ENCODE measurements around the gene MPHOSPH8. TPM values are rescaled to one million over a fixed set of nuclear protein-coding genes. Genes with fewer than 3 reads are reported as not detected.

MPHOSPH8 gene
- total and polyA plus RNA-seq, 4 donors, result 8.4 to 14.2 (median 12.3) TPM

DNA sequence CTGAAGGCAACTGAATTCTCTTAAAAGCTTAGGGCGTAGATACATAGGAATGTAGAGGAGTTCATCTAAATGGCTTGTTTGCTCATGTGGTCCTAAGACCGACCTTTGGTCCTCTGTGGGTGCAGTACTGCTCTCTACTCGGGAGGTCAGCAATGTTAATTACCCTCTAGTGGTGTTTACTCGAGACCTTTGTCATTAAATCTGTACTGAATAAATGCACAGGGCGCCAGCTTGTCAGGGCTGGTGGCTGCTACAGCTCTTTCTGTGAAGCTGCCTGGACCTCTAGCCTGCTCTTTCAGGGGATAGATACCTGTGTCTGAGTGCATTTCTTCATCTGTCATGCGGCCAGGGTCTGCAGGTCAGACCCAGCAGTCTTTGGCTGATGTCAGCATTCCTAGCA is 29.2 kb upstream of the MPHOSPH8 start:
- Histone ChIP-seq H3K4me3 (ENCODE audit: low read depth in 1 of 3, low read length in 3 of 3) (no peak overlapping the region), H3K9ac (ENCODE audit: low read depth in 1 of 2, low read length in 2 of 2) (no peak overlapping the region), H3K9me3 (ENCODE audit: control insufficient read depth in 4 of 4, low read length in 3 of 4) (peaks cover 0 to 13% (median 0%) of the 10 kb centered on the region in 4 donors), H3K27ac (ENCODE audit: low read depth in 1 of 2, low read length in 2 of 2) (no peak overlapping the region), H3K4me1 (ENCODE audit: control insufficient read depth in 4 of 4, insufficient read depth in 4 of 4, low read length in 3 of 4) (peaks cover 0 to 11% (median 8%) of the 10 kb centered on the region in 4 donors), H3K27me3 (ENCODE audit: control insufficient read depth in 4 of 4, insufficient read depth in 4 of 4, low read length in 3 of 4) (peaks cover 0 to 5% (median 2%) of the 10 kb centered on the region in 4 donors), H3K36me3 (ENCODE audit: control insufficient read depth in 4 of 4, insufficient read depth in 3 of 4, low read depth in 1 of 4, low read length in 3 of 4) (no peaks in the 10 kb centered on the region)
- WGBS, result 78% methylated on average over 6 of the region's 6 CpGs
- no peak for DNase-seq (ENCODE audit: low spot score)
- no peak for TF ChIP-seq GABPA (IDR thresholded peaks at IDR 0.05 in 1 of 2, conservative IDR thresholded peaks at IDR 0.05 in 1 of 2)
- TF ChIP-seq TAF1 (conservative IDR thresholded peaks at IDR 0.05), result no peak
- no peak for TF ChIP-seq HNF4G (IDR thresholded peaks at IDR 0.05)
- TF ChIP-seq YY1 (IDR thresholded peaks at IDR 0.05), result no peak
- no peak for TF ChIP-seq HNF4A (conservative IDR thresholded peaks at IDR 0.05)
- no peak for TF ChIP-seq NR2F2 (IDR thresholded peaks at IDR 0.05)
- TF ChIP-seq SP1 (IDR thresholded peaks at IDR 0.05), result no peak
- TF ChIP-seq, protein P1, sequence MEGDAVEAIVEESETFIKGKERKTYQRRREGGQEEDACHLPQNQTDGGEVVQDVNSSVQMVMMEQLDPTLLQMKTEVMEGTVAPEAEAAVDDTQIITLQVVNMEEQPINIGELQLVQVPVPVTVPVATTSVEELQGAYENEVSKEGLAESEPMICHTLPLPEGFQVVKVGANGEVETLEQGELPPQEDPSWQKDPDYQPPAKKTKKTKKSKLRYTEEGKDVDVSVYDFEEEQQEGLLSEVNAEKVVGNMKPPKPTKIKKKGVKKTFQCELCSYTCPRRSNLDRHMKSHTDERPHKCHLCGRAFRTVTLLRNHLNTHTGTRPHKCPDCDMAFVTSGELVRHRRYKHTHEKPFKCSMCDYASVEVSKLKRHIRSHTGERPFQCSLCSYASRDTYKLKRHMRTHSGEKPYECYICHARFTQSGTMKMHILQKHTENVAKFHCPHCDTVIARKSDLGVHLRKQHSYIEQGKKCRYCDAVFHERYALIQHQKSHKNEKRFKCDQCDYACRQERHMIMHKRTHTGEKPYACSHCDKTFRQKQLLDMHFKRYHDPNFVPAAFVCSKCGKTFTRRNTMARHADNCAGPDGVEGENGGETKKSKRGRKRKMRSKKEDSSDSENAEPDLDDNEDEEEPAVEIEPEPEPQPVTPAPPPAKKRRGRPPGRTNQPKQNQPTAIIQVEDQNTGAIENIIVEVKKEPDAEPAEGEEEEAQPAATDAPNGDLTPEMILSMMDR (IDR thresholded peaks at IDR 0.05; ENCODE audit: low read depth, low read length, missing input control), result no peak
- TF ChIP-seq, protein P2, sequence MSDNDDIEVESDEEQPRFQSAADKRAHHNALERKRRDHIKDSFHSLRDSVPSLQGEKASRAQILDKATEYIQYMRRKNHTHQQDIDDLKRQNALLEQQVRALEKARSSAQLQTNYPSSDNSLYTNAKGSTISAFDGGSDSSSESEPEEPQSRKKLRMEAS (IDR thresholded peaks at IDR 0.05), result no peak
- no peak for TF ChIP-seq RXRA (IDR thresholded peaks at IDR 0.05)
- TF ChIP-seq EGR1 (IDR thresholded peaks at IDR 0.05; ENCODE audit: low read depth in 2 of 2), result no peak
- no peak for TF ChIP-seq FOXA1 (IDR thresholded peaks at IDR 0.05)

DNA sequence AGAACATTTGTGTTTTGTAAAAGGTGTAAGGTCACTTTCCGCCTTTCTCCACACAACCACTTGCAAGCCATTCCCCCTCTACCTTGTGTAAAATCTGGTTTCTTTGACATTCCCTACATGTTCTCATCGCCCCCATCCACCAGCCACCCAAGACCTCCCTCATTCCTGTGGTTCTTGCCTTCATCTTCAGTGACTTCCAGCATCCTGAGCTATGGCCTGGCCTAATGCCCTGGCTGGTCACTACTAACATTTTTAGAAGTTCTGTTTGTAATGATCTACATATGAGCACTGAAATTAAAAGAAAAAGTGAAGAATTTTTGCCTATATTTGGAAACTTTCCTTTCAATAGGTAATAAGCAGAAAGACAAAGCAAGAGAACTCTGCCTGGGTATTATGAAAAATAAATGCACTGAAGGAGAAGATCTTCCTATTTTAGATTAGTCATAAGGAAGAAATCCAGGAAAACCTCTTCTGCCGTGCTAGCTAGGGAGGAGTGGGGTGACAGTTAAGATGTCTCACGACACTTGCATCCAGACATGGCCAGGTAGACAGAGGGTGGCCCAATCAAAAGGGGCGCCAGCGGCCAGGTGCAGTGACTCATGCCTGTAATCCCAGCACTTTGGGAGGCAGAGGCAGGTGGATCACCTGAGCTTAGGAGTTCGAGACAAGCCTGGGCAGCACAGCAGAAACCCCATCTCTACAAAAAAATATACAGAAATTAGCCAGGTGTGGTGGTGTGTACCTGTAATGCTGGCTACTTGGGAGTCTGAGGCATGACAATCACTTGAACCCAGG is 28.1 kb upstream of the MPHOSPH8 start:
- no peak overlapping the region for H3K4me3 ChIP-seq (ENCODE audit: low read depth in 1 of 3, low read length in 3 of 3)
- no peak overlapping the region for H3K27ac ChIP-seq (ENCODE audit: low read depth in 1 of 2, low read length in 2 of 2)
- peaks cover 0 to 5% (median 2%) of the 10 kb centered on the region in 4 donors for H3K27me3 ChIP-seq (ENCODE audit: control insufficient read depth in 4 of 4, insufficient read depth in 4 of 4, low read length in 3 of 4)
- no peaks in the 10 kb centered on the region for H3K36me3 ChIP-seq (ENCODE audit: control insufficient read depth in 4 of 4, insufficient read depth in 3 of 4, low read depth in 1 of 4, low read length in 3 of 4)
- H3K4me1 ChIP-seq (ENCODE audit: control insufficient read depth in 4 of 4, insufficient read depth in 4 of 4, low read length in 3 of 4), result peaks cover 0 to 11% (median 8%) of the 10 kb centered on the region in 4 donors
- TF ChIP-seq JUND (IDR thresholded peaks at IDR 0.05) (no peak), HNF4A (conservative IDR thresholded peaks at IDR 0.05) (no peak), FOXA1 (IDR thresholded peaks at IDR 0.05) (no peak)
- TF ChIP-seq, protein P1 (IDR thresholded peaks at IDR 0.05; ENCODE audit: low read depth, low read length, missing input control), result no peak
- H3K9me3 ChIP-seq (ENCODE audit: control insufficient read depth in 4 of 4, low read length in 3 of 4), result peaks cover 0 to 13% (median 0%) of the 10 kb centered on the region in 4 donors
- no peak for DNase-seq (ENCODE audit: low spot score)
- no peak overlapping the region for H3K9ac ChIP-seq (ENCODE audit: low read depth in 1 of 2, low read length in 2 of 2)
- WGBS, result 92% methylated on average over 7 of the region's 7 CpGs

DNA sequence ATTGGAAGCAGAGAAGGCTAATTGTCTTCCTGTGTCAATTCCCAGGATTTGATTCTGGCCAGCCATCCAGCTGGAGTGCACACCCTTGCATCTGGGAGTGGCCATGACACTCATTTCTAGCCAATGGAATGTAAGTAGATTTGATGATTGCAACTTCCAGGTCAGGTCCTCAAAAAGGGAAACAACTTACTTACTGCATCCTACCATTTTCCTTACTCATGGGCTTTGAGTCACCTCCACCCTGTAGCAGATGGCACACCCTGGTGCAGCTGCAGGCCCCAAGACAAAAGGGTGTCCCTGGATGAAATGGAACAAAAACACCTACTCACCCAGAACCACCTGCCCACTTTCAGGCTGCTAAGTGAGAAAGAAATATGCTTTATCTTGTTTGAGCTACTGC is 27.3 kb upstream of the MPHOSPH8 start:
- Histone ChIP-seq H3K4me3 (ENCODE audit: low read depth in 1 of 3, low read length in 3 of 3) (no peak overlapping the region), H3K36me3 (ENCODE audit: control insufficient read depth in 4 of 4, insufficient read depth in 3 of 4, low read depth in 1 of 4, low read length in 3 of 4) (no peaks in the 10 kb centered on the region), H3K27ac (ENCODE audit: low read depth in 1 of 2, low read length in 2 of 2) (no peak overlapping the region), H3K9me3 (ENCODE audit: control insufficient read depth in 4 of 4, low read length in 3 of 4) (peaks cover 0 to 13% (median 0%) of the 10 kb centered on the region in 4 donors), H3K4me1 (ENCODE audit: control insufficient read depth in 4 of 4, insufficient read depth in 4 of 4, low read length in 3 of 4) (peaks cover 0 to 11% (median 8%) of the 10 kb centered on the region in 4 donors), H3K27me3 (ENCODE audit: control insufficient read depth in 4 of 4, insufficient read depth in 4 of 4, low read length in 3 of 4) (peaks cover 0 to 5% (median 2%) of the 10 kb centered on the region in 4 donors), H3K9ac (ENCODE audit: low read depth in 1 of 2, low read length in 2 of 2) (no peak overlapping the region)
- DNase-seq (ENCODE audit: low spot score), result no peak
- TF ChIP-seq FOXA1 (IDR thresholded peaks at IDR 0.05) (no peak), SP1 (IDR thresholded peaks at IDR 0.05) (no peak), JUND (IDR thresholded peaks at IDR 0.05) (no peak), RXRA (IDR thresholded peaks at IDR 0.05) (no peak), YY1 (IDR thresholded peaks at IDR 0.05) (no peak), FOXA2 (IDR thresholded peaks at IDR 0.05) (no peak), GABPA (IDR thresholded peaks at IDR 0.05 in 1 of 2, conservative IDR thresholded peaks at IDR 0.05 in 1 of 2) (no peak), RAD21 (IDR thresholded peaks at IDR 0.05) (no peak), EGR1 (IDR thresholded peaks at IDR 0.05; ENCODE audit: low read depth in 2 of 2) (no peak)
- TF ChIP-seq, protein P3, sequence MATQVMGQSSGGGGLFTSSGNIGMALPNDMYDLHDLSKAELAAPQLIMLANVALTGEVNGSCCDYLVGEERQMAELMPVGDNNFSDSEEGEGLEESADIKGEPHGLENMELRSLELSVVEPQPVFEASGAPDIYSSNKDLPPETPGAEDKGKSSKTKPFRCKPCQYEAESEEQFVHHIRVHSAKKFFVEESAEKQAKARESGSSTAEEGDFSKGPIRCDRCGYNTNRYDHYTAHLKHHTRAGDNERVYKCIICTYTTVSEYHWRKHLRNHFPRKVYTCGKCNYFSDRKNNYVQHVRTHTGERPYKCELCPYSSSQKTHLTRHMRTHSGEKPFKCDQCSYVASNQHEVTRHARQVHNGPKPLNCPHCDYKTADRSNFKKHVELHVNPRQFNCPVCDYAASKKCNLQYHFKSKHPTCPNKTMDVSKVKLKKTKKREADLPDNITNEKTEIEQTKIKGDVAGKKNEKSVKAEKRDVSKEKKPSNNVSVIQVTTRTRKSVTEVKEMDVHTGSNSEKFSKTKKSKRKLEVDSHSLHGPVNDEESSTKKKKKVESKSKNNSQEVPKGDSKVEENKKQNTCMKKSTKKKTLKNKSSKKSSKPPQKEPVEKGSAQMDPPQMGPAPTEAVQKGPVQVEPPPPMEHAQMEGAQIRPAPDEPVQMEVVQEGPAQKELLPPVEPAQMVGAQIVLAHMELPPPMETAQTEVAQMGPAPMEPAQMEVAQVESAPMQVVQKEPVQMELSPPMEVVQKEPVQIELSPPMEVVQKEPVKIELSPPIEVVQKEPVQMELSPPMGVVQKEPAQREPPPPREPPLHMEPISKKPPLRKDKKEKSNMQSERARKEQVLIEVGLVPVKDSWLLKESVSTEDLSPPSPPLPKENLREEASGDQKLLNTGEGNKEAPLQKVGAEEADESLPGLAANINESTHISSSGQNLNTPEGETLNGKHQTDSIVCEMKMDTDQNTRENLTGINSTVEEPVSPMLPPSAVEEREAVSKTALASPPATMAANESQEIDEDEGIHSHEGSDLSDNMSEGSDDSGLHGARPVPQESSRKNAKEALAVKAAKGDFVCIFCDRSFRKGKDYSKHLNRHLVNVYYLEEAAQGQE (IDR thresholded peaks at IDR 0.05), result no peak

Data from liver (tissue), 9 donors.